ENCODE data around the gene KLHL42. TPM values are rescaled to one million over a fixed set of nuclear protein-coding genes. Genes with fewer than 3 reads are reported as not detected.

Gene KLHL42
- total RNA-seq, 1 experiment from 2014 or later, result 21.5 TPM

- no peak overlapping the region for H2AFZ ChIP-seq (ENCODE audit: low read depth, low read length, poor library complexity, severe bottlenecking)
- H3K36me3 ChIP-seq (ENCODE audit: control insufficient read depth in 1 of 2, insufficient read depth in 2 of 2, low read length in 2 of 2), result peaks cover 7 to 13% of the 10 kb centered on the region in 2 experiments; a peak in 3 of 4 replicates
- no peaks in the 10 kb centered on the region for H4K20me1 ChIP-seq (ENCODE audit: insufficient read depth)
- ChIA-PET RAD21 (ENCODE audit: low non-redundant PET in 1 of 2, low total read pairs in 2 of 2, uncharacterized antibody in 2 of 2, unreplicated experiment in 2 of 2) (no interaction called here), POLR2A (no interaction called here), CTCF (no interaction called here)
- no peaks in the 10 kb centered on the region for H3K9me3 ChIP-seq (ENCODE audit: control insufficient read depth in 1 of 2, insufficient read depth in 1 of 2, low read depth in 1 of 2, low read length in 2 of 2)
- no peaks in the 10 kb centered on the region for H3K4me1 ChIP-seq (ENCODE audit: control insufficient read depth in 1 of 2, insufficient read depth in 2 of 2, low read length in 2 of 2)
- H3K27ac ChIP-seq (ENCODE audit: low read depth, low read length), result no peak overlapping the region
- no peaks in the 10 kb centered on the region for H3K79me2 ChIP-seq (ENCODE audit: insufficient read depth, low read length)
- intact Hi-C loops (cut with micrococcal nuclease), result no loop called here
- H3K27me3 ChIP-seq (ENCODE audit: insufficient read depth, low read length), result no peaks in the 10 kb centered on the region
- H3K4me2 ChIP-seq (ENCODE audit: low read length), result no peak overlapping the region
- ATAC-seq (no peak), DNase-seq (ENCODE audit: low read depth, low spot score) (no peak)
- no peak overlapping the region for H3K4me3 ChIP-seq (replicated peaks in 1 of 2; ENCODE audit: low read depth in 1 of 2, low read length in 2 of 2)
- H3K9me2 ChIP-seq (ENCODE audit: insufficient read depth), result no peaks in the 10 kb centered on the region
- BruUV-seq (replicated peaks), result no TSS peak
- TF ChIP-seq POLR2AphosphoS5 (IDR thresholded peaks at IDR 0.05; ENCODE audit: low read depth, low read length) (no peak), SRF (IDR thresholded peaks at IDR 0.05; ENCODE audit: low read depth) (no peak), JUND (IDR thresholded peaks at IDR 0.05) (no peak), EZH2phosphoT487 (IDR thresholded peaks at IDR 0.05; ENCODE audit: borderline replicate concordance) (no peak), SIN3A (IDR thresholded peaks at IDR 0.05; ENCODE audit: low read depth) (no peak), CTCF (IDR thresholded peaks at IDR 0.05 in 2 of 3, conservative IDR thresholded peaks at IDR 0.05 in 1 of 3; ENCODE audit: borderline replicate concordance in 1 of 3, insufficient read depth in 1 of 3, low read depth in 2 of 3, low read length in 2 of 3) (no peak), ATF3 (IDR thresholded peaks at IDR 0.05) (no peak), TCF7L2 (IDR thresholded peaks at IDR 0.05; ENCODE audit: borderline replicate concordance, extremely low read depth, insufficient read depth, insufficient read length) (no peak), EGR1 (IDR thresholded peaks at IDR 0.05; ENCODE audit: low read depth) (no peak), EZH2 (IDR thresholded peaks at IDR 0.05) (no peak), YY1 (IDR thresholded peaks at IDR 0.05; ENCODE audit: extremely low read depth, insufficient replicate concordance, low read depth, low read length) (no peak), ZBTB33 (IDR thresholded peaks at IDR 0.05; ENCODE audit: extremely low read depth, insufficient replicate concordance, low read length) (no peak), CEBPB (IDR thresholded peaks at IDR 0.05; ENCODE audit: low read depth) (no peak), ELF1 (IDR thresholded peaks at IDR 0.05; ENCODE audit: borderline replicate concordance, low read depth) (no peak), CBX3 (IDR thresholded peaks at IDR 0.05; ENCODE audit: low read depth) (no peak)
- no peak overlapping the region for H3K9ac ChIP-seq (ENCODE audit: low read length)
These were observed 22.9 kb downstream of the KLHL42 start for GRCh38 chr12:27802936-27803335.

Data from HCT116 (cell line).